Anterior cingulate cortex (tissue), 58 donors: ENCODE results near the gene GZF1.
A peak's percentile ranks its signal among the peaks of the same experiment; 100 is the strongest.
"Not testable (repeated sequence)": the region's sequence is repeated elsewhere in the genome, so short reads cannot be mapped to it uniquely, and the experiment has no call there.

ENCODE experiments used
- DNase-seq, 58 donors: peaks; one replicate each; lab custom pipeline; 2025; lab: John Stamatoyannopoulos, UW

The GZF1 gene

DNA sequence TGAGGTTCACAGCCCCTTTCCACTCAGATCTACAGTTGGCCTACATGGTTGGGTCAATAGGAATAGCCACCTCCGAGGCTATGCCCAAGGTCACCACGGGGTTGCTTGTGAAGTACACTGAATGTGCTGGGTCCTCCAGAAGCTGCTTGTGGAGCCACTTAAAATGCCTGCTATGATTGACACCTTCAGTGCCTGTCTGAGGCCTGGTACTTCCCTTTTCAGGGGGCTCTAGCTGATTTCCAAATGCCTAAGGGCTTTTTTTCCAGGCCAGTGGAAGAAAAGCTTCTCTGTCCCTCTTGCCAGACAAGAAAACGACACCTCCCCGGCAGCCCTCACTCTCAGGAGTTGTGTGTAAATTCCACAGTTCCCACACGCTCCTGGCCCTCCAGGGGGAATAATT, 17.6 kb upstream of the GZF1 start:
- no peak for DNase-seq

DNA sequence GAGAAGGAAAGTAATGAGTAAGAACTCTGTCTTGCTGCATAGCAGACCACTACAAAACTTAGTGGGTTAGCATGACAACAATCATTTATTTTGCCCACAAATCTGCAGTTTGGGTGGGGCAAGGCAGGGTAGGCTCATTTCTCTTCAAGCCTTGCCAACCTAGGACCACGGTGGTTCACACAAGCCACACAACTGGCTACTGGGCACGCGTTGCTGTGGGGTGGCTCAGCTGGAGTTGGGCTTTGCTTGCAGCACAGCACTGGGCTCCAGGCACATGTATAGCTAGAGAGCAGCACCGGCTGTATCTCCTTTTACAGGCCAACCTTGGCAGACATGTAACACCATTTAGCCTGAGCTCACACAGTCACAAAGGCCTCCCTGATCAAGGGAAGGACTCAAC, 16.0 kb upstream of the GZF1 start:
- no peak for DNase-seq

- no peak for DNase-seq
Measured at GRCh38 chr20:23347791-23348190, 14.2 kb upstream of the GZF1 start.

DNA sequence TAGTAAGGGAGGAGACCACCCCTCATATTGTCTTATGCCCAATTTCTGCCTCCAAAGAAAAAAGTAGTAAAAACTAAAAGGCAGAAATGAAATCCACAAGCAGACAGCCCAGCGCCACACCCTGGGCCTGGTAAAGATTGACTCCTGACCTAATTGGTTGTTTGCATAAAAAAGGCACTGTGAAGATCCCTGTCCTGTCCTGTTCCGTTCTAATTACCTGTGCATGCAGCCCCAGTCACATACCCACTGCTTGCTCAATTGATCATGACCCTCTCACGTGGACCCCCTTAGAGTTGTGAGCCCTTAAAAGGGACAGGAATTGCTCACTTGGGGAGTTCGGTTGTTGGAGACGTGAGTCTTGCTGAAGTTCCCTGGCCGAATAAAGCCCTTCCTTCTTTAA, 13.5 kb upstream of the GZF1 start:
- not testable (repeated sequence) for DNase-seq

- DNase-seq: peak in 28 of 58 donors; percentile 65 to 91 (median 82)
Measured at GRCh38 chr20:23349338-23350195, 12.4 kb upstream of the GZF1 start.

DNA sequence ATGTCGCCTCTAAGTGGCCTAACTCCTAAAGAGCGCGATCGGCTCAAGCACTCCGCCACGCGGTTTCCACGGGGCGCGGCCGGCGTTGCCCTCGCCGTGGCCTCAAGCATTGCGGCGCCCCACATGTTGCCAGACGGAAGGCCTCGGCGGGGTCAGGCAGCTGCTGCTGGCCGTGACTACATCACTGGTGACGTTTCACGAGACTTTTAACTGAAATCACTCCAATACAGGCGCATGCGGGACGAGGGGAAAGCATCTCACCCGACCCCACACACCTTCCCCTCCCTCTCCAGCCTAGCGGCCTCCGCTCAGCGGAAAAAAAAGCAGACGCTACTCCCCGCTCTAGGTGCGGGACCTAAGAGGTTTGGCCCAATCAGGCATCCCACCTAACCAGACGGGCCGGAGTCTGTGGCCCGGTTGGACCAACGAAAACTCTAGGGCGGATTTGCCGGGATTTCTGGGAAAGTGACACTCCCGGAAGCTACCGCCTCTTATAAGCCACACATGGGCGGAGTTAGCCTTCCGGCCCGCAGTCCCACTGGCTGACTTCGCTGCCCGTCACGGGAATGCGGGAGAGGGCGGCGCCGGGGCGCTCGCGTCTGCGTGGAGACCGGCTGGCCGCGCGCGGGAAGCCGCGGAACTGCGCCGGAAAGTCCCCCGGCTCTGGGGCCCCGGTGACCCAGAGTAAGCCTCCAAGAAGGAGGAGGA, 11.6 kb upstream of the GZF1 start, which contains the start of gene NXT1:
TSS of gene NXT1 (plus strand) at position 596 of the 708 bp plus-strand sequence. CDS start 3,251 bp downstream, outside the sequence.
- DNase-seq: peak; percentile 68 to 99 (median 96)

GRCh38 chr20:23350904-23351838, 10.8 kb upstream of the GZF1 start:
- DNase-seq: peak in 34 of 58 donors; percentile 24 to 67 (median 46)

- DNase-seq: no peak
Measured at GRCh38 chr20:23356203-23356602, 5.8 kb upstream of the GZF1 start.

GRCh38 chr20:23357767-23358562, 4.0 kb upstream of the GZF1 start:
- peak; percentile 74 to 100 (median 99) for DNase-seq

- no peak for DNase-seq
Measured at GRCh38 chr20:23358563-23358906, 3.4 kb upstream of the GZF1 start.

- no peak for DNase-seq
Measured at GRCh38 chr20:23358923-23359593, 2.9 kb upstream of the GZF1 start.

DNA sequence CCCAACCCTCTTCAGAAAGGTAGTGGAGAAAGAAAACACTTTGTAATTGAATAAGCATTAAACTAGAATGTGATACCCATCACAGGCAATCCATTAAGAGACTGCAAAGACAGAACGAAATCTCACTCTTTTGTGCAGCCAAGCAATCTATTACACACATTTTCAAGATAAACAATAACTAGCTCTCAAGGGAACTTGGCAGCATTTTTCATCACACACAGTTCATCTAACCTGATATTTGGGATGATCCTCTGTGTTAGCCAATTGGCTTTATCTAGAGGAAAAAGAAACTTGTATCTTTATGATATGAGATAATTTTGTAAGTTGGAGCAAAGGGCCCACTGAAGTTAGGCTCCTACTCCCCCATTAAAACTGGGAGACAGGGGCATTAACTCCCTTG, 1.5 kb upstream of the GZF1 start:
- DNase-seq: no peak

DNA sequence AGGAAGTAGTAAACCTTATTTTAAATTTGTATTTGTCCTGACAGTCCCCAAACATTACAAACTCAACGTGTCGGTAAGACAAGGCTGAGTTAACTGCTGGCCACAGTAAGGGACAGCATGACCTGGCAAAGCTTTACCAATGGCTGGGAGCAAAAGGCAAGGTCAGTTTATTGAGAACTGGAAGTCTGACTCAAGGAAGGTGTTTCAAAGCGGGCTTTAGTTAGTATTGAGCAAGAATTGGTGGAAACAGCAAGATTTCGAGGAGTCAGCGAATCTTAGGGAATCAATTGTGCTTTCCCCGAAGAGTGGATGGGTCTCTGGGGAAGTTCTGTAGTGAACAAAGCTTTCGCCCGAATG, 885 bp upstream of the GZF1 start:
- peak in 3 of 58 donors; percentile 43 to 67 (median 58) for DNase-seq

DNA sequence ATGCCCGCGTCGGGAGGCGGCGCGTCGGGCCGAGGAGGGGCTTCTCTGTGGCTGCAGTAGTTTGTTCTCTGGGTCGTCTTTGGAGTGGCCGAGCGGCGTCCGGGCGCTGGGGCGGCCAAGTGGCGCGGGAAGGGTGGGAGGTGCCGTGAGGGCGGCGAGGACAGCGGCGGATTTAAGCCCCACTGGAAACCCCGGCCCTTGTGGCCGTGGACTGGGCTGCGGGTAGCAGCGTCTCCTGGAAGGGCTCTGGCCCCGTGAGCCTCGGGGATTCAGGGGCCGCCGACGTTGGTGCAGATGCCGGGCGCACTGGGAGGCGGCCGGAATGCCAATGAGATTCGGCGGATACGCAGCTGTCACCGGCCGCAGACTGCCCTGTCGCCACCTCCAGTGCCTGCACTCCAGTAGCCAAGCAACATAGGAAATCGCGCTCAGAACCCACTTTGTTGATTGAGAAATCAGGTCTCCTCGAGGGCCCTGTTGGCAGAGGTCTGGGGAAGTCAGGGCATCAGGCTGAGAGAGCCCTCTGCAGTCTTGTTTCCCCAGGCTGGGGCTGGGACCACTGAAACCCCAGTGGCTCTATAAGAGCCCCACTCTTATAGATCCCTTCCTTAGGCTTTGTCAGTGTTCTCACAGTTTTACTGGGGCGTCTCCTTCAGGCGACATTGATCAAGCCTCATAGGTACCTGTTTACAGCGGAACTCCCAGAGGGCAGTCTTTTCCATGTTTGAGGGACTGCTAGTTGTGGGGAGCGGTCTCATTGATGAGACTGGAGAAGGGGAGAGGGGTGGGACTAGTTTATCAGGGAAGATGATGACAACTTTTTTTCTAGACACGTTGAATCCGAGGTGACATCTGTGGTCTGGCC, 642 bp downstream of the GZF1 start:
- peak in 24 of 58 donors; percentile 20 to 72 (median 50) for DNase-seq

- no peak for DNase-seq
Measured at GRCh38 chr20:23363257-23363649, 1.3 kb downstream of the GZF1 start.

GRCh38 chr20:23365390-23366165, 3.6 kb downstream of the GZF1 start:
- DNase-seq: no peak

GRCh38 chr20:23366384-23366783, 4.4 kb downstream of the GZF1 start:
- no peak for DNase-seq
